K562 (cell line): ENCODE results near the gene HMGN5. TPM values are rescaled to one million over a fixed set of nuclear protein-coding genes. Genes with fewer than 3 reads are reported as not detected.

Experiments used
- ATAC-seq: fragments of 200-7000 bp; cut with Tn5 transposase; 3 replicates; pipeline ENCODE4 v1.9.1; 2020; ENCODE audit warnings: moderate library complexity
- BruUV-seq: library from RNA; stranded (reverse); fragments of 400-500 nt; replicated peaks from 2 replicates; lab custom pipeline; 2021; lab: Mats Ljungman, UMichigan
- CTCF ChIA-PET: fragments of 300-600 bp; formaldehyde crosslinking; extraction: SDS; loops from one replicate; lab custom pipeline; 2021; ENCODE audit warnings: low intra/inter-chr PET ratio; lab: Yijun Ruan, JAX
- POLR2A ChIA-PET: fragments of 300-600, 350-650 bp; sonication (Branson Sonifier 250); formaldehyde crosslinking; extraction: SDS; loops from one replicate; lab custom pipeline; 2021; ENCODE audit warnings: antibody characterized with exemption, inconsistent platforms; lab: Yijun Ruan, JAX
- DNase-seq, 4 experiments: peaks; one replicate each; pipeline versions ENCODE4 v3.0.0 to v3.0.0-alpha.2; 2011 to 2018; ENCODE audit warnings: low spot score in 3 of 4, mixed read lengths in 3 of 4; ENCODE audit errors: extremely low read depth in 1 of 4
- FAIRE-seq: peaks from 2 replicates; lab custom pipeline; 2011; peaks lifted over from hg19 to GRCh38; lab: Jason Lieb, UNC
- H2AFZ ChIP-seq: 2 replicates; pipeline ENCODE4 v1.6.0; 2011; ENCODE audit warnings: low read depth, low read length, control low read depth, inconsistent platforms
- H3K27ac ChIP-seq: fragments of 200-600 bp; 3 replicates; pipeline ENCODE4 v1.8.0; 2011; ENCODE audit warnings: low read depth, mild to moderate bottlenecking, control low read depth, inconsistent platforms, low read length, moderate library complexity, mixed read lengths; ENCODE audit errors: extremely low read depth
- H3K27me3 ChIP-seq, 2 experiments: fragments of 300-600 bp in 1 of 2; 2 replicates in 1 of 2; 3 replicates in 1 of 2; pipeline versions ENCODE4 v1.6.0 to v1.8.0; 2011; ENCODE audit warnings: inconsistent platforms in 2 of 2, low read length in 2 of 2, mild to moderate bottlenecking in 1 of 2, mixed read lengths in 1 of 2, moderate library complexity in 1 of 2; ENCODE audit not compliant: control insufficient read depth in 2 of 2, insufficient read depth in 2 of 2
- H3K36me3 ChIP-seq: fragments of 300-600 bp; 3 replicates; pipeline ENCODE4 v1.8.0; 2011; ENCODE audit warnings: mild to moderate bottlenecking, low read length, inconsistent platforms; ENCODE audit not compliant: control insufficient read depth, insufficient read depth
- H3K4me1 ChIP-seq, 2 experiments: fragments of 200-600 bp in 1 of 2; replicated peaks in 1 of 2; 2 replicates in 1 of 2; 3 replicates in 1 of 2; pipeline versions ENCODE4 v1.5.1 to v1.8.0; 2011; ENCODE audit warnings: inconsistent platforms in 2 of 2, low read length in 2 of 2, mild to moderate bottlenecking in 1 of 2, mixed read lengths in 1 of 2, moderate library complexity in 1 of 2; ENCODE audit not compliant: control insufficient read depth in 2 of 2, insufficient read depth in 2 of 2
- H3K4me2 ChIP-seq: 2 replicates; pipeline ENCODE4 v1.6.1; 2011; ENCODE audit warnings: low read length, control low read depth, inconsistent platforms, mixed read lengths; ENCODE audit not compliant: insufficient read depth
- H3K4me3 ChIP-seq: fragments of 200-600 bp; sonication (generic), shearing (Covaris generic); 2 replicates; pipeline ENCODE4 v1.5.1; 2016; ENCODE audit warnings: control low read depth, inconsistent platforms
- H3K79me2 ChIP-seq: fragments of 200-600 bp; 3 replicates; pipeline ENCODE4 v1.8.0; 2011; ENCODE audit warnings: low read length, inconsistent platforms; ENCODE audit not compliant: control insufficient read depth, insufficient read depth
- H3K9ac ChIP-seq, 2 experiments: 2 replicates each; pipeline versions ENCODE4 v1.6.0 to v1.6.1; 2011; ENCODE audit warnings: low read depth in 2 of 2, low read length in 2 of 2, control low read depth in 1 of 2, inconsistent platforms in 1 of 2, mild to moderate bottlenecking in 1 of 2, mixed read lengths in 1 of 2; ENCODE audit not compliant: insufficient read depth in 1 of 2
- H3K9me1 ChIP-seq: one replicate; pipeline ENCODE4 v1.6.0; 2011; ENCODE audit warnings: inconsistent platforms, mild to moderate bottlenecking, low read length, moderate library complexity; ENCODE audit not compliant: control insufficient read depth, insufficient read depth
- H3K9me3 ChIP-seq: replicated peaks from 2 replicates; pipeline ENCODE4 v1.5.1; 2011; ENCODE audit warnings: low read depth, low read length, inconsistent platforms; ENCODE audit not compliant: control insufficient read depth, insufficient read depth
- H4K20me1 ChIP-seq: replicated peaks from 2 replicates; pipeline ENCODE4 v1.6.1; 2011; ENCODE audit warnings: low read length, inconsistent platforms, mixed read lengths; ENCODE audit not compliant: control insufficient read depth, insufficient read depth
- CBFA2T3 ChIP-seq: fragments of 450-650 bp; IDR thresholded peaks from 2 replicates; pipeline ENCODE4 v1.6.1; 2017
- CREB1 ChIP-seq, 2 experiments: sonication (generic) in 1 of 2; formaldehyde crosslinking in 1 of 2; IDR thresholded peaks; 2 replicates each; pipeline versions ENCODE4 v1.6.1 to v1.8.0; 2012 to 2022; ENCODE audit warnings: inconsistent platforms in 1 of 2, mild to moderate bottlenecking in 1 of 2, missing genetic modification reagents in 1 of 2, moderate library complexity in 1 of 2
- NFIX ChIP-seq: fragments of 250-450 bp; sonication (Bioruptor Pico); IDR thresholded peaks from 2 replicates; pipeline ENCODE4 v1.4.0; 2020; ENCODE audit warnings: low read depth, mild to moderate bottlenecking, moderate library complexity
- ZNF124 ChIP-seq: sonication (generic); formaldehyde crosslinking; IDR thresholded peaks from 2 replicates; pipeline ENCODE4 v1.8.1; 2022; ENCODE audit warnings: missing genetic modification reagents
- WGBS: fragments of 100-300 bp; shearing (Covaris generic); methylation state at CpG from one replicate; pipeline ENCODE4 v1.1.6; 2016; ENCODE audit warnings: low coverage, mixed read lengths; ENCODE audit not compliant: insufficient coverage; ENCODE audit errors: missing lambda C conversion rate; 5-methylcytosine and 5-hydroxymethylcytosine counted together
- in situ Hi-C: fragments of 300-500 bp; cut with MboI; formaldehyde crosslinking; loops from 4 replicates; pipeline ENCODE4 v1.15.0; 2018; ENCODE audit warnings: inconsistent platforms, mixed read lengths
- intact Hi-C: fragments of 100-400 bp; cut with micrococcal nuclease; formaldehyde crosslinking; loops from 2 replicates; pipeline ENCODE4 v1.14.2; 2022
- polyA plus RNA-seq, 8 experiments: library from polyadenylated mRNA; depleted of rRNA in 4 of 8; stranded (reverse) in 5 of 8; unstranded in 3 of 8; fragments of >200 nt; fragmentation: Nextera tagmentation in 2 of 8; fragmentation: Illumina TruSeq in 1 of 8; extraction: Ambion mirVana in 2 of 8; extraction: Trizol in 1 of 8; gene quantifications; 2 replicates each; pipeline versions ENCODE4 v1.2.1 to v1.2.3, GENCODE V29; 2011 to 2014; ENCODE audit warnings: inconsistent platforms in 1 of 8, missing spikeins in 1 of 8
- total RNA-seq, 7 experiments: library from RNA; depleted of rRNA in 6 of 7; stranded (reverse); fragments of >200 nt in 6 of 7; fragmentation: Illumina TruSeq in 2 of 7; extraction: Trizol in 2 of 7; gene quantifications; 2 replicates each; pipeline versions ENCODE4 v1.2.1 to v1.2.3, GENCODE V29; 2011 to 2021; ENCODE audit warnings: low replicate concordance in 1 of 7
- TF ChIP-seq, protein P1 (sequence below): fragments of 200-800 bp; sonication (Bioruptor generic); IDR thresholded peaks from 2 replicates; pipeline ENCODE4 v1.6.1; 2017; ENCODE audit warnings: missing genetic modification characterization, missing compliant biosample characterization

Gene HMGN5
- total and polyA plus RNA-seq, 9 of the 15 experiments (the other 6 are each of a cell fraction or from before 2014, with no cell fraction given) = 2.5 to 56.1 (median 7.0) TPM

DNA sequence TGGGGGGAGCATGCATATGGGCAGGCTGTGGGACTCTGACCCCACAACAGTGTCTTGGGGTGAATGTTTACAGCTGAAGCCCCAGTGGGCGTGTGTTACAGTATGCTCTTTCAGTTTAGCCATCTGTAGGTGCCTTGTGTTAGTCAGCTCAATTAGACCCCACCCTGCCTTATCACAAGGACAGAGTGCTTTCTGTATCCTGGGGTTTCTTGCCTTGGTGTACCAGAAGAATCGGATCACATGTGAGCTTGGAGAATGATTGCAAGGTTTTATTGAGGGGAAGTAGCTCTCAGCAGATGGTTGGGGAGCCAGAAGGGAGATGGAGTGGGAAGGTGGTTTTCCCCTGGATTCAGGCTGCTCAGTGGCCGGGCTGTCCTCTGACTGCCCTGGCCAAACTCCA, 27.5 kb upstream of the HMGN5 start:
- BruUV-seq = no TSS peak
- 5% methylated on average over 3 of the region's 3 CpGs for WGBS
- Histone ChIP-seq H3K9ac (no peak overlapping the region), H3K27ac (no peak overlapping the region), H3K79me2 (no peaks in the 10 kb centered on the region), H3K9me1 (no peaks in the 10 kb centered on the region), H2AFZ (no peak overlapping the region), H3K4me1 (no peaks in the 10 kb centered on the region; a peak in 3 of 5 replicates), H3K27me3 (no peaks in the 10 kb centered on the region), H3K9me3 (no peaks in the 10 kb centered on the region), H3K4me2 (0 out of 2 replicates have a peak overlapping the region, but pooled peaks have one; percentile 37), H4K20me1 (no peaks in the 10 kb centered on the region), H3K36me3 (no peaks in the 10 kb centered on the region), H3K4me3 (no peak overlapping the region)
- CTCF ChIA-PET = no interaction called here
- DNase-seq (peak in 1 of 4 experiments; percentile 47), ATAC-seq (peak; percentile 75), FAIRE-seq (peak; percentile 29)
- in situ Hi-C loops = no loop called here
- POLR2A ChIA-PET = no interaction called here
- intact Hi-C loops = no loop called here
- TF ChIP-seq ZNF124 (CRISPR knock-in tag) (no peak), CBFA2T3 (peak; percentile 21; the same call in 1 of the 2 replicates), CREB1 (IDR thresholded peaks at IDR 0.05) (no peak), CREB1 (CRISPR knock-in tag; IDR thresholded peaks at IDR 0.05) (no peak), NFIX (no peak)
- TF ChIP-seq, protein P1, sequence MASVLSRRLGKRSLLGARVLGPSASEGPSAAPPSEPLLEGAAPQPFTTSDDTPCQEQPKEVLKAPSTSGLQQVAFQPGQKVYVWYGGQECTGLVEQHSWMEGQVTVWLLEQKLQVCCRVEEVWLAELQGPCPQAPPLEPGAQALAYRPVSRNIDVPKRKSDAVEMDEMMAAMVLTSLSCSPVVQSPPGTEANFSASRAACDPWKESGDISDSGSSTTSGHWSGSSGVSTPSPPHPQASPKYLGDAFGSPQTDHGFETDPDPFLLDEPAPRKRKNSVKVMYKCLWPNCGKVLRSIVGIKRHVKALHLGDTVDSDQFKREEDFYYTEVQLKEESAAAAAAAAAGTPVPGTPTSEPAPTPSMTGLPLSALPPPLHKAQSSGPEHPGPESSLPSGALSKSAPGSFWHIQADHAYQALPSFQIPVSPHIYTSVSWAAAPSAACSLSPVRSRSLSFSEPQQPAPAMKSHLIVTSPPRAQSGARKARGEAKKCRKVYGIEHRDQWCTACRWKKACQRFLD = no peak
